ENCODE data around the gene PKMYT1. TPM values are rescaled to one million over a fixed set of nuclear protein-coding genes. Genes with fewer than 3 reads are reported as not detected.

Gene PKMYT1
- total and polyA plus RNA-seq, 8 donors: 0.28 to 4.8 (median 1.5) TPM

DNA sequence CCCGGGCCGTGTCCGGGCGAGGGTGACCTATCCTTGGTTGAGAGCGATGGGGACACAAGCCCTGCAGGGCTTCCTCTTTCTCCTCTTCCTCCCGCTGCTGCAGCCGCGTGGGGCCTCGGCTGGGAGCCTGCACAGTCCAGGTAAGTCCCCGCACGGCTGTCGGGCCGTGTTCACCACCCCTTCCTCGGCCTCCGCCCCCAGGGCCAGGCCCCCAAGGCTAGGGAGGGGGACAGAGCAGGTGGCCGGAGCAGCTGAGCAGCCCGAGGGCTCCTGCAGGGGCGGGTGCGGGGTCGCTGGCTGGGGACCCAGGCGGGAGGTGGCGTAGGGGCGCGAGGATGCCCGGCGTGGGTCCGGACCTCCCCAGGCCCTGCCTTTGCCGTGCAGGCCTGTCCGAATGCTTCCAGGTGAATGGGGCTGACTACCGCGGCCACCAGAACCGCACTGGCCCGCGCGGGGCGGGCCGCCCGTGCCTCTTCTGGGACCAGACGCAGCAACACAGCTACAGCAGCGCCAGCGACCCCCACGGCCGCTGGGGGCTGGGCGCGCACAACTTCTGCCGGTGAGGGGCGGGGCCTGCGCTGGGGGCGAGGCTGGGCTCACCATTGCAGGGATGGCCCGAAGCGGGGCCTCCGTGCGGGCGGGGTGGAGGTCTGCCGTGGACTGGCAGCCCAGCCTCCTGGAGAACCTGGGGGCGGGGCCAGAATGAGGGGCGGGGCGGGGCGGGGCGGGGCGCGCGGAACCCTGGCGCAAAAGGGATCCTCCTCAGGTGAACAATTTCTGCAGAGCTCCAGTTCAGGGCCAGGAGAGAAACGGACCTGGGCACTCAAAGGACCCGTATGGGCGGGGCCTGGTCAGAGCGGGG lies 15.5 kb downstream of the PKMYT1 start:
- Histone ChIP-seq H3K27ac (no peak overlapping the region), H3K36me3 (no peaks in the 10 kb centered on the region), H3K9me3 (no peaks in the 10 kb centered on the region), H3K27me3 (peaks cover 0 to 19% (median 10%) of the 10 kb centered on the region in 4 donors), H3K4me1 (peaks cover 8 to 20% (median 10%) of the 10 kb centered on the region in 3 donors), H3K4me3 (peak overlapping the region in 2 of 4 donors; percentile 30 to 43)
- intact Hi-C loops (cut with DNase I): no loop called here
- DNase-seq (peak; percentile 41 to 84 (median 65)), FAIRE-seq (no peak), ATAC-seq (peak in 2 of 4 donors; percentile 3 to 11)
- TF ChIP-seq, protein P1, sequence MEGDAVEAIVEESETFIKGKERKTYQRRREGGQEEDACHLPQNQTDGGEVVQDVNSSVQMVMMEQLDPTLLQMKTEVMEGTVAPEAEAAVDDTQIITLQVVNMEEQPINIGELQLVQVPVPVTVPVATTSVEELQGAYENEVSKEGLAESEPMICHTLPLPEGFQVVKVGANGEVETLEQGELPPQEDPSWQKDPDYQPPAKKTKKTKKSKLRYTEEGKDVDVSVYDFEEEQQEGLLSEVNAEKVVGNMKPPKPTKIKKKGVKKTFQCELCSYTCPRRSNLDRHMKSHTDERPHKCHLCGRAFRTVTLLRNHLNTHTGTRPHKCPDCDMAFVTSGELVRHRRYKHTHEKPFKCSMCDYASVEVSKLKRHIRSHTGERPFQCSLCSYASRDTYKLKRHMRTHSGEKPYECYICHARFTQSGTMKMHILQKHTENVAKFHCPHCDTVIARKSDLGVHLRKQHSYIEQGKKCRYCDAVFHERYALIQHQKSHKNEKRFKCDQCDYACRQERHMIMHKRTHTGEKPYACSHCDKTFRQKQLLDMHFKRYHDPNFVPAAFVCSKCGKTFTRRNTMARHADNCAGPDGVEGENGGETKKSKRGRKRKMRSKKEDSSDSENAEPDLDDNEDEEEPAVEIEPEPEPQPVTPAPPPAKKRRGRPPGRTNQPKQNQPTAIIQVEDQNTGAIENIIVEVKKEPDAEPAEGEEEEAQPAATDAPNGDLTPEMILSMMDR (IDR thresholded peaks at IDR 0.05): no peak
- 1% methylated on average over 54 to 68 of the region's 68 CpGs for WGBS, 2 donors

DNA sequence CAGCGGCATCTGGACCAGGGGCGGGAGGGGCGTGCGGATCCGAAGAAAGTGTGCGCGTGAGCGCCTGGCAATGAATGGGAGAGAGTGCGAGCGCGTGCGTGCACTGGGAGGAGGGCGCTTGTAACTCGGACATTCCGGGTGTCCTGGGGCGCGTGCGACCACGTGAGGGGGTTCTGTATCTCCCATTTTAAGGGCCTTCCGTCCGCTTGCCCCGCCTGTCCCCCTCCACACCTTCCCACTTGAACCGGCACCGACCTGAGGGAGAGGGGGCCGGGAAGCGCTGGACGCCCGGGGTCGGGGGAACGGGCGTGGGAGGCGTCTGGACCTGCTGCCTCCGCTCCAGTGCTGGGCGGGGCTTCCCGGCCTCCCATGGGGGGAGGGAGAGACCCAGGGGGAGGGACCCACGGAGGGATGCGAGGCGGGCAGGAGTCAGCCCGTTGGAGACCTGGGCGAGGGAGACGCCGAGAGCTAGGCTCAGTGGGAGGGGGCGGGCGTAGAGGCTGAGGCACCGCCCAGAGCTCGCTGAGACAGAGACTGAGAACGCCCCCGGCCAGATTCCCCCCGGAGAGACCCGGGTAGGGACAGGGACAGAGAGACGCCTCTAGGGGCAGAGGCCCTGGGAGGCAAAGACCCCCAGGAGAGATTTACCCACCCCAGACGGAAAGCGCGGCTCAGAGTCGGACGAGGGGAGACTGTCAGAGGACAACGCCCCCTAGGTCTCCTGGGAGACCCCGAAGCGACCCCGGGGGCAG lies 16.3 kb downstream of the PKMYT1 start, which contains the start of gene KREMEN2:
KREMEN2 (plus strand) TSS at position 553 of the 752 bp plus-strand sequence. CDS start 246 bp downstream, outside the sequence.
- Histone ChIP-seq H3K36me3 (no peaks in the 10 kb centered on the region), H3K27ac (no peak within 1 kb of the TSS), H3K4me1 (peaks cover 8 to 20% (median 10%) of the 10 kb centered on the region in 3 donors), H3K27me3 (peaks cover 0 to 19% (median 10%) of the 10 kb centered on the region in 4 donors), H3K9me3 (no peaks in the 10 kb centered on the region), H3K4me3 (peak within 1 kb of the TSS in 2 of 4 donors; percentile 30 to 43)
- TF ChIP-seq, protein P1 (IDR thresholded peaks at IDR 0.05): no peak
- no peak for FAIRE-seq
- intact Hi-C loops (cut with DNase I): no loop called here
- peak in 1 of 4 donors; percentile 1 for ATAC-seq
- 1% methylated on average over 54 to 60 of the region's 60 CpGs for WGBS, 2 donors
- peak; percentile 30 to 84 (median 43) for DNase-seq

DNA sequence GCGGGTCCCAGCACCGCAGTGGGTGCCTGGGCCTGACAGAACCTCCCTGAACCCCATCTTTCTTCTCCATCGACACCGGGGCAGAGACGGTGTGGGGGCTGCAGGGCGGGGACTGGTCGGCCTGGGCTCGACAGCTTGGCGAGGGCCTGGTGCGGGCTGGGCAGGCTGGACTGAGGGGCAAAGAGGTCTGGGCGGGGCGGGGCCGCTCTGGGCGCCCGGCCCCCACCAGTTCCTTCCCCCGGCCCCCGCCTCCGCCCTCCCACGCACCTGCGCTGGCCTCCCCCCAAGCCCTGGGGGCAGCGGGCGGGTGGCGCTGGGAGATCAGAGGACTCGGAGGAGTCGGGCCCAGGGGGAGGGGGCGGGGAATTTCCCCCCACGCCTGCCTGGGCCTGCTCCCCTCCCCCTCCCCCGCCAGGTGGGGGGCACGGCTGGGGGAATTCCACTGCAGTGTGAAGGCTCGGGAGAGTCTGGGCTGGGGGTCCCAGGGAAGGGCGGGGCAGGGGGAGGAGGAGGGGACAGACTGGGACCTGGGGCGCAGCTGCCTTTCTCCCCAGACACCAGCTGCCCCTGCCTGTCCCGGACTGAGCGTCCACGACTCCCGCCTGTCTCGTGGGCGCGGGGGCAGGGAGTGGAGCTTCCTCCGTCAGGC lies 17.0 kb downstream of the PKMYT1 start:
- no peaks in the 10 kb centered on the region for H3K36me3 ChIP-seq
- TF ChIP-seq, protein P1 (IDR thresholded peaks at IDR 0.05): no peak
- FAIRE-seq (no peak), DNase-seq (peak; percentile 17 to 79 (median 34)), ATAC-seq (no peak)
- H3K4me1 ChIP-seq: peaks cover 8 to 20% (median 10%) of the 10 kb centered on the region in 3 donors
- no peaks in the 10 kb centered on the region for H3K9me3 ChIP-seq
- intact Hi-C loops (cut with DNase I): no loop called here
- H3K4me3 ChIP-seq: peak overlapping the region in 1 of 4 donors; percentile 43
- no peak overlapping the region for H3K27ac ChIP-seq
- WGBS, 2 donors: 2 to 5% methylated on average over 22 to 35 of the region's 40 CpGs
- H3K27me3 ChIP-seq: peaks cover 0 to 18% (median 10%) of the 10 kb centered on the region in 4 donors

DNA sequence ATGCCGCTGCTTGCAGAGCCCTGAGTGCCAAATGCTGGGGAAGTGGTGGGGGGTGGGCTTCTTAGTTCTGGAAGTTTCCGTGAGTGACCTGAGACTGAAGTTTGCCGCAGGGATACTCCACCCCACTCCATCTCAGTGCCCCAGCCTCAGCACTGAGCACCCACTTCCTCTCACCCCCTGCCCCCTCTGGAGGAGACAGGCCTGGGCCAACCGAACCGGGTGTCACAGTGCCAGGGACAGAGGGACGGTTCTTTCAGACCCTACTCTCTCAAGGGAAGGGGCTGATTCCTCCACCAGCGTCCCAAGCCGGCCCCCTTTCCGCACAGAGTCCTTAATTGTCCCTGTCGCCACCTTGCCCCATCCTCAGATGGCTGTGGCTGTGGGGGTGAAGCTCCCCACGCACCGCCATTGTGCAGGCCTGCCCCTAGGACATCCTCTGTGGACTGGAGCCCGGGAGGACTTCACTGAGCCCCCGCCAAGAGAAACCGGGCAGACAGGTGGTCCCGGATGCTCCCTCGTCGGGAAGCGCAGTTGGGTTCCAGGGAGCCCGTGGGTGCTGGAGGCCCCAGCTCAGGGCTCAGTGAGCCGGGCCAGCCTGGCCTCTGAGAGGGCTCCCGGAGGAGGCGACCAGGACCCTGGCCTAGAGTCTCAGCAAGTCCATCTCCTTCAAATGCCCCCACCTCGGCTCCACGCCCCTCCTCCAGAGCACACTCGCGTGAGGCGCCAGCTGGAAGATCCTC lies 17.7 kb downstream of the PKMYT1 start:
- H3K4me3 ChIP-seq: no peak overlapping the region
- 24 to 25% methylated on average over 27 to 28 of the region's 28 CpGs for WGBS, 2 donors
- no peak for FAIRE-seq
- no peaks in the 10 kb centered on the region for H3K36me3 ChIP-seq
- no peak for ATAC-seq
- H3K4me1 ChIP-seq: peaks cover 8 to 20% (median 10%) of the 10 kb centered on the region in 3 donors
- TF ChIP-seq, protein P1 (IDR thresholded peaks at IDR 0.05): no peak
- H3K27me3 ChIP-seq: peaks cover 0 to 14% (median 7%) of the 10 kb centered on the region in 4 donors
- intact Hi-C loops (cut with DNase I): no loop called here
- no peak overlapping the region for H3K27ac ChIP-seq
- H3K9me3 ChIP-seq: no peaks in the 10 kb centered on the region
- peak in 4 of 6 donors; percentile 17 to 79 (median 38) for DNase-seq

Measured in pancreas (tissue), 10 donors.